GM19023 (cell line): ENCODE results near the gene MTX1.
"Not testable (repeated sequence)": the region's sequence is repeated elsewhere in the genome, so short reads cannot be mapped to it uniquely, and the experiment has no call there.

Experiments
- ATAC-seq: cut with Tn5 transposase; IDR thresholded peaks from one replicate; pipeline ENCODE4 v1.9.1; 2021; ENCODE audit warnings: mild to moderate bottlenecking, moderate library complexity; ENCODE audit not compliant: unreplicated experiment

The MTX1 gene

GRCh38 chr1:155208541-155209311 is at the start of gene MTX1:
Gene MTX1 (plus strand): TSS chr1:155208695. CDS start chr1:155208805, 110 bp downstream.
- ATAC-seq: peak; percentile 74

GRCh38 chr1:155158991-155159390 is 49.5 kb upstream of the MTX1 start:
- no peak for ATAC-seq

- ATAC-seq: no peak
Observed at GRCh38 chr1:155160128-155160527, 48.4 kb upstream of the MTX1 start.

- not testable (repeated sequence) for ATAC-seq
Observed at GRCh38 chr1:155162631-155163030, 45.9 kb upstream of the MTX1 start.

DNA sequence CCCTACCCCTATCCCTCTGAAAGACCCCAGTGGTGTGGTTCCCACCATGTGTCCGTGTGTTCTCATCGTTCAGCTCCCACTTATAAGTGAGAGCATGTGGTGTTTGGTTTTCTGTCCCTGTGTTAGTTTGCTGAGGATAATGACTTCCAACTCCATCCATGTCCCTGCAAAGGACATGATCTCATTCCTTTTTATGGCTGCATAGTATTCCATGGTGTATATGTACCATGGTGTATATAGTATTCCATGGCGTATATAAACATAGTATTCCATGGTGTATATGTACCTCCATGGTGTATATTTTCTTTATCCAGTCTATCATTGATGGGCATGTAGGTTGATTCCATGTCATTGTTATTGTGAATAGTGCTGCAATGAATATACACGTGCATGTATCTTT is 44.7 kb upstream of the MTX1 start:
- ATAC-seq: not testable (repeated sequence)

DNA sequence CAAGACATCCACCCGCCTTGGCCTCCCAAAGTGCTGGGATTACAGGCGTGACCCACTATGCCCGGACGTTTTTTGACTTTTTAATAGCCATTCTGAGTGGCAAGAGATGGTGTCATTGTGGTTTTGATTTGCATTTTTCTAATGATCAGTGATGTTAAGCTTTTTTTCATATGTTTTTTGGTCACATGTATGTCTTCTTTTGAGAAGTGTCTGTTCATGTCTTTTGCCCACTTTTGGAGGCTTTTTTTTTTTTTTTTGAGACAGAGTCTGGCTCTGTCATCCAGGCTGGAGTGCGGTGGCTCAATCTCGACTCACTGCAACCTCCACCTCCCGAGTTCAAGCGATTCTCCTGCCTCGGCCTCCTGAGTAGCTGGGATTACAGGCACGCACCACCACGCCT is 43.9 kb upstream of the MTX1 start:
- ATAC-seq: not testable (repeated sequence)

DNA sequence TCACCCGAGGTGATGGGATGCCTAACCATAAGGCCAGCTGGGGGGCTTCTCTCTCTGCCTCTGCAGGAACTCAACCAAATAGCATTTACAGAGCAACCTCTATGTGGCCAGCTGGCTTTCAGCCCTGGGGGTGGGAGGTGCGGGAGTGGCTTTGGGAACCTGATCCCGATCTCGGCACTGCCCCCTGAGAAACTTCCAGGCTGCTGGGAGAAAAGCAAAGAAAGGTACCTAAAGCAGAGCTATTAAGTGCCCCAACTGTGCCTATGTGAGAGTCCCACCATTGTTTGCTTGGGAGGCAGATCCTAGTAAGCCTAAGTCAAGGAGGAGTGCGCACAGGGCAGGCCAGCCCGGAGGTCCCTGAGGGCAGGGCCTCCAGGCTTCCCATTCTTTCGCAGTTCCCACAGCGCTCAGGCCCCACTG is 42.4 kb upstream of the MTX1 start:
- no peak for ATAC-seq

- no peak for ATAC-seq
Observed at GRCh38 chr1:155166471-155167165, 41.9 kb upstream of the MTX1 start.

GRCh38 chr1:155167166-155168104 is 41.1 kb upstream of the MTX1 start:
- ATAC-seq: no peak

DNA sequence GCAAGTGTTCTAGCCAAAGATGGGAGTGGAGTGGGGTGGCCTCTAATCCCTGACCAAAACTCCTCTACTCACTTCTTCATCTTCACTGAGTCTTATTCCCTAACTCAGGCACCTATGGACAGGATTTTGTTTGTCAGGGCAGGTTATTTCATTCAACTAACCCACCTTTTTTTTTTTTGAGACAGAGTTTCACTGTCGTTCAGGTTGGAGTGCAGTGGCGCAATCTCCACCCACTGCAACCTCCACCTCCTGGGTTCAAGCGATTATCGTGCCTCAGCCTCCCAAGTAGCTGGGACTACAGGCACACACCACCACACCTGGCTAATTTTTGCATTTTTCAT is 40.4 kb upstream of the MTX1 start:
- ATAC-seq: not testable (repeated sequence)

- ATAC-seq: no peak
Observed at GRCh38 chr1:155168456-155169210, 39.9 kb upstream of the MTX1 start.

DNA sequence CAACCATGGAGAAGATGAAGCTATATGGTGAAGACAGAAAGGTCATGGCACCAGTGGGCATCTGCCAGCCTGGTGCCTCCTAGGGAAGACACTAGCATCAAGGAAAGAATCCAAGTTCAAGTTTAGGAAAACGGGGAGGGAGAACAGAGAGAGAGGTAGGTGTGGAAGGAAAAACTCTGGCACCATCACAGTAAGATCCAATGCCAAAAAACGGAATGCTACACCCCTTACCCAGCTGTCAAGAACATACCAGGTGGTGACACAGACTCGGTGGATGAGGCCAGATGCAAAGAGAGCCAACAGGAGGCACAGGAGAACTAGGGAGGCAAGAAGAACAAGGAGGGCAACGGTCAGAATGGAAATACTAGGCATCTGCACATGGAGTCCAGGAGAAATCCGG is 39.0 kb upstream of the MTX1 start:
- ATAC-seq: no peak

GRCh38 chr1:155170101-155170785 is 38.3 kb upstream of the MTX1 start:
- no peak for ATAC-seq

DNA sequence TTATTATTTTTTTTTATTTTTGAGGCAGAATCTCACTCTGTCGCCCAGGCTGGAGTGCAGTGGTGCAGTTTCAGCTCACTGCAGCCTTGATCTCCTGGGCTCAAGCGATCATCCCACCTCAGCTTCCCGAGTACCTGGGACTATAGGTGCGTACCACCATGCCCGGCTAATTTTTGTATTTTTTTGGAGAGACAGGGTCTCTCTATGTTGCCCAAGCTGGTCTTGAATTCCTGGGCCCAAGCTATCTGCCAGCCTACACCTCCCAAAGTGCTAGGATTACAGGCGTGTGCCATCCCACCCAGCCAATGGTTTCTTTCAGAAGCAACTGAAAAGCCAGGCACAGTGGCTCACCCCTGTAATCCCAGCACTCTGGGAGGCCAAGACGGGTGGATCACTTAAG is 37.7 kb upstream of the MTX1 start:
- no peak for ATAC-seq

- no peak for ATAC-seq
Observed at GRCh38 chr1:155171836-155172731, 36.4 kb upstream of the MTX1 start.

- ATAC-seq: peak; percentile 62
Observed at GRCh38 chr1:155172732-155173477, 35.6 kb upstream of the MTX1 start, which contains the start of gene KRTCAP2. Gene KRTCAP2 (minus strand): TSS chr1:155173304. CDS start chr1:155173224, 80 bp downstream.

DNA sequence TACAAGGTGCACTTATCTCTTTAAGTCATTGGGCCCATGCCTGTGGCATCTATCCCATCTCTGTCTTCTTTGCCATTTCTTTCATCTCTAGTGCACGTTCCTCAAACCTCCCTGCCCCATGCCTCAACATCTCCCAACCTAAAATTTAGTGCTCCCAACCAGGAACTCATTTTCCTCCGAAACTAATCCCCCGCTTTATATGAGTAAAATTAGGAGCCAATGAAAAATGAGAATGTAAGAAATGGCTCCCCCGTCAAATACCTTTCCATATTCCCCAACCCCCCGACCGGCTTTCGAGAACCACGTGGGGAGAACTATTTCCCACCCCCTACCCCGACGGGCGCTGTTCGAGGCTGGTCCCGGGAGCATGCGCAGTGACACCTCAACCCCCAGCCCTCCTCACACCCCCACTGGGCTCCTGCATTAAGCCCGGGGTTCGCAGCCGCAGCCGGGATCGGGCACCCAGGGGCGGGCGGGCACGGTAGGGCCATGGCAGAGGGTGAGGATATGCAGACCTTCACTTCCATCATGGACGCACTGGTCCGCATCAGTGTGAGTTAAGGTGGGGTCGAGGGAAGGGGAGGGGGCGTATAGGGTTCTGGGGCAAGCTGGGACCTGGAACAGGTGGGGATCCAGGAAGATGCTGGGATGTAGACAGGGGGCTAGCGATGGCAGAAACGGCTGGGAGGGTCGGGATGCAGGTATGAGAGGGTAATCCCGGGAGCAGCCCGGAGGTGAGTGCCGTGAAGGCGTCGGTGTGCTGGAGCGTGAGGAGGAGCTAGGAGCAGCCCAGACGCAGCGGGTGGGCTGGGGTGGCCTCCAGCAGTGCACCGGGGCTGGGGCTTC is 34.8 kb upstream of the MTX1 start, which contains the start of gene TRIM46:
Gene TRIM46 (plus strand): TSS at position 372 of the 846 bp plus-strand sequence. CDS start 118 bp downstream, at position 490.
- no peak for ATAC-seq
